Stimulated activated CD4-positive, alpha-beta T cell treated with anti-CD3 and anti-CD28 coated beads, TNF-alpha, amount 100 ng/mL, for 1 hour (primary cell): ENCODE results near the gene PCDH15.

Experiments
- DNase-seq, 3 donors: peaks; one replicate each; pipeline ENCODE4 v3.0.0-alpha.2; 2020; ENCODE audit warnings: low read depth in 3 of 3, low spot score in 1 of 3

The PCDH15 gene

DNA sequence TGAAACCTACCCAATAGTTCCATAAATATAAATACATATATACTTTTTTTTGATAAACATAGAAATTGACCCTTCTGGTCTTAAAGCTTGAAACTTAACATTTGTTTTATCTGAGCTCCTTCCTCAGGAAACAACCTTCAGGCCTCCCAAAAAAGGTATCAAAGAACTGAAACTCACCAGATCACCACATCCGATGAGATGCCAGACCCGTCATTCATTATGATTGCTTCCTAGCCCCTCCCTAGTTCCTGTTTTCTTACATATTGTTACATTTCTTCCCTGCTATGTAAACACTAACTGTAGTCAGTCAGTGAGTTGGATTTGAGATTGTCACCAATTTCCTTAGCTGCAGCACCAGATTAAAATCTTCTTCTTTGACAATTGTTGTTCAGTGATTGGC is 663.6 kb downstream of the PCDH15 start:
- no peak for DNase-seq

GRCh38 chr10:54133203-54133602 is 667.8 kb downstream of the PCDH15 start:
- no peak for DNase-seq

- DNase-seq = no peak
Measured at GRCh38 chr10:54131833-54132232, 669.2 kb downstream of the PCDH15 start.

GRCh38 chr10:54130394-54130793 is 670.6 kb downstream of the PCDH15 start:
- DNase-seq = no peak

GRCh38 chr10:54125098-54125747 is 675.8 kb downstream of the PCDH15 start:
- no peak for DNase-seq

GRCh38 chr10:54124209-54124885 is 676.7 kb downstream of the PCDH15 start:
- DNase-seq = no peak

DNA sequence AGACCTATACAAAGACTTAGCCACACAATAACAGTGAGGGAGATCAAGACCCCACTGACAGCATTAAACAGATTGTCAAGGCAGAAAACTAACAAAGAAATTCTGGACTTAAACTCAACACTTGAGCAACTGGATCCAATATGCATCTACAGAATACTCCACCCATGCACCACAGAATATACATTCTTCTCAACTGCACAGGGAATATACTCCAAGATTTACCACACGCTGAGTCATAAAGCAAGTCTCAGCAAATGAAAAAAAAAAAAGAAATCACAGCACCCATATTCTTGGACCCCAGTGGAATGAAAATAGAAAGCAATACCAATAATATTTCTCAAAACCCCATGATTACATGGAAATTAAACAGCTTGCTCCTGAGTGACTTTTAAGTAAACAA is 680.2 kb downstream of the PCDH15 start:
- DNase-seq = no peak

GRCh38 chr10:54108961-54109360 is 692.1 kb downstream of the PCDH15 start:
- DNase-seq = no peak

DNA sequence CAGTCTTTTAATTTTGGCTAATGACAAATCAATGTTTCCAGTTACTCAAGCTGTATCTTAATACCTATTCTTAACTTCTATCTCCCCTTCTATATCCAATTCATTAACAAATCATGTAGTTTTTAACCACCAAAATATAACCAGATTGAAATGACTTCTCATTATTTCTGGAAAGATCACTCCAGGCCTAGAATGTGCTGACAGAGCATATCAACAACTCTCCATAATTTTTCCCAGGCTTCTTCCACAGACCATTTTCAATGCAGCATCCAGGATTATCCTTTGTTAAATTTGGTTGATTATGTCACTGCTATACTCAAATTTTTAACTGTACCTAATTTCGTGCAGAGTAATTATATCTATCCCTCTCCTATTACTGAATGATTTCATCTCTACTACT is 704.1 kb downstream of the PCDH15 start:
- no peak for DNase-seq

GRCh38 chr10:54094321-54094720 is 706.7 kb downstream of the PCDH15 start:
- no peak for DNase-seq

GRCh38 chr10:54091237-54091636 is 709.8 kb downstream of the PCDH15 start:
- no peak for DNase-seq

GRCh38 chr10:54081950-54082349 is 719.1 kb downstream of the PCDH15 start:
- no peak for DNase-seq

DNA sequence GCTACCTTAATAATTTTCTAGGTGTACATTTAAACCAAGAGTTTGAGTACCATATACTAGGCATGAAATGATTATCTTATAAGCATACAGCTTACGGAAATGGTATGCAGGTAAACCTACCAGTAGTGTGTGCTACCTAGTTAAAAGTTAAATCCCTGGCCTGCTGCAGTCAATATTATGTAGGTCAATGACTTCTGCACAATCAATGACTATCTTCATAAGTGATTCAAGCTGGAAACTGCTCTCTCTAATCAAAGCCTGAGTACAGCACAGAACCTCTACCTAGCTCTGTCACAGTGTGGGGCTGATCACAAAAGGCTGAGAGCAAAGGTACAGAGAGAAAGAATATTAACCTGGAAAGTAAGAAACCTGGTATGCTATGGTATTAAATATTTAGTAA is 733.7 kb downstream of the PCDH15 start:
- DNase-seq = no peak

- DNase-seq = no peak
Measured at GRCh38 chr10:54066646-54067045, 734.4 kb downstream of the PCDH15 start.

- DNase-seq = no peak
Measured at GRCh38 chr10:54065106-54065505, 735.9 kb downstream of the PCDH15 start.

- DNase-seq = no peak
Measured at GRCh38 chr10:54064215-54064614, 736.8 kb downstream of the PCDH15 start.

DNA sequence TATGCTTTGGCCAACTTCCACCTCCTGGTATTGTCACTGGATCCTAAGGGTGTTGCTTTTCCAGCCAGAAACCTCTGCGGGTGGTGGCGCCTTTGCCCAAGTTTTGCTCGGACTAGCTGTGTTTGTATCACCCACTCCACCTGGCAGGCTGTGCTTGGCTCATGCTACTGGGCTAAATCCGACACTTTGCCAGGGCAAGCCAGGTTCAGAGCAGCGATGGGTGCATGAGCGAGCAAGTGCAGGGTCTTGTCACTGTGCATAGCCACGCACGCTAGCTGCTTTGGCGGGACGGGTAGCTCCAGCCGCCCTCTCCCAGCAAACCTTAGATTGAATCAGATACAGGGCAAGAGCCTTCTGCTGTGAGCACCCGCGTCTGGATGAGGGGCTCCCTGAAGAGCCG is 737.5 kb downstream of the PCDH15 start:
- no peak for DNase-seq

GRCh38 chr10:54060572-54060971 is 740.5 kb downstream of the PCDH15 start:
- no peak for DNase-seq

DNA sequence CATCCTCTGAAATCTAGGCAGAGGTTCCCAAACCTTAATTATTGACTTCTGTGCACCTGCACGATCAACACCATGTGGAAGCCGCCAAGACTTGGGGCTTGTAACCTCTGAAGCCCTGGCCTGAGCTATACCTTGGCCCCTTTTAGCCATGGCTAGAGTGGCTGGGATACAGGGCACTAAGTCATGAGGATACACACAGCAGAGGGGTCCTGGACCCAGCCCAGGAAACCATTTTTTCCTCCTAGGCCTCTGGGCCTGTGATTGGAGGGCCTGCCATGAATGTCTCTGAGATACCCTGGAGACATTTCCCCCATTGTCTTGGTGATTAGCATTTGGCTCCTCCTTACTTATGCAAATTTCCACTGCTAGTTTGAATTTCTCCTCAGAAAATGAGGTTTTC is 743.7 kb downstream of the PCDH15 start:
- DNase-seq = no peak

DNA sequence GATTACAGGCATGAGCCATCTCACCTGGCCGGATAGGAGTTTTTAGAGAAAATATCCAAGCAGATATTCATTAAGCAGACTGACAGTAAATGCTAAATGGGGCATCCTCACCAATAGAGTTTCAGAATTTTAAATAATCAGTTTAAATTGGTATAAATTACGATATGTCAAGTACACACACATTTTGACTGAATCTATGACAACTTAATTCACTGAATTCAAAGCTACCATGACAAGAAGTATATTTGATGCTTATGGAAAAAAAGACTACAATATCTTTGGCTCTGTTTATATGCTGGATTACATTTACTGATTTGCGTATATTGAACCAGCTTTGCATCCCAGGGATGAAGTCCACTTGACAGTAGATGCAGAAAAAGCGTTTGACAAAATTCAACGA is 774.7 kb downstream of the PCDH15 start:
- no peak for DNase-seq

- no peak for DNase-seq
Measured at GRCh38 chr10:54011117-54011516, 789.9 kb downstream of the PCDH15 start.

- DNase-seq = no peak
Measured at GRCh38 chr10:54010337-54010933, 790.6 kb downstream of the PCDH15 start.

DNA sequence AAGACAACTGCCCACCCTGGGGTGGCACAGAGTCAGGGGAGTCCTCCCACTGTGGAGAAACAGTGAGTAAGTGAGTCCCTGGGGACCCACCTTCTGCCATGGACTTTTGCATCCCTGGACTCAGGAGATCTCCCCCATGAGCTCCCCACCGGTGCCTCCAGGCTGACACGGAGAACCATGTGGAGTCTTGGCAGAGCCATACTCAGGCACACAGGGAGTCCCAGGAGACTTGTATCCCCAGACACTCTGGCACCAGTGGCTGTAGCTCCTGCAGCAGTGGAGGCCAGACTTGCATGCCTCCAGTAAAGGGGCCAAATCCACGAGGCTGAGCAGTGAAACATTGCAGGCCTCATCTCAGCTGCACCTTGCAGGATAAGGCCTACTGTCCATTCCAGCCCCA is 791.4 kb downstream of the PCDH15 start:
- no peak for DNase-seq
